ENCODE data around the gene RPIA. TPM values are rescaled to one million over a fixed set of nuclear protein-coding genes. Genes with fewer than 3 reads are reported as not detected.
A peak's percentile ranks its signal among the peaks of the same experiment; 100 is the strongest.
"Not testable (repeated sequence)": the region's sequence is repeated elsewhere in the genome, so short reads cannot be mapped to it uniquely, and the experiment has no call there.

RPIA gene
- total RNA-seq: 18.0 TPM
- long read RNA-seq, transcript RPIA-201 (9 exons, 1,848 nt): major isoform, 19 of 22 reads
- long read RNA-seq, partial matches to known transcripts: 2 of 22 reads
- long read RNA-seq, other reads (novel, unspliced or antisense): 1 of 22 reads

- Histone ChIP-seq H3K36me3 (no peaks in the 10 kb centered on the region), H3K4me3 (peak within 1 kb of the TSS; percentile 81), H3K9me3 (replicated peaks) (no peaks in the 10 kb centered on the region), H3K4me1 (peaks cover 56% of the 10 kb centered on the region), H3K27me3 (ENCODE audit: low read depth) (no peaks in the 10 kb centered on the region), H3K27ac (replicated peaks) (peak within 1 kb of the TSS; percentile 87)
- peak; percentile 99 for DNase-seq
- peak; percentile 82 for TF ChIP-seq CTCF (IDR thresholded peaks at IDR 0.05; ENCODE audit: borderline replicate concordance)
- intact Hi-C loops (cut with micrococcal nuclease): no loop called here
Measured at GRCh38 chr2:88691339-88692183, at the start of gene RPIA. Gene RPIA (plus strand): TSS chr2:88691673. CDS start chr2:88691699, 26 bp downstream.

- H3K4me3 ChIP-seq: no peak overlapping the region
- H3K27me3 ChIP-seq (ENCODE audit: low read depth): no peaks in the 10 kb centered on the region
- H3K4me1 ChIP-seq: no peaks in the 10 kb centered on the region
- DNase-seq: no peak
- intact Hi-C loops (cut with micrococcal nuclease): no loop called here
- no peak for TF ChIP-seq CTCF (IDR thresholded peaks at IDR 0.05; ENCODE audit: borderline replicate concordance)
- H3K36me3 ChIP-seq: no peaks in the 10 kb centered on the region
- H3K27ac ChIP-seq (replicated peaks): no peak overlapping the region
- peaks cover 3% of the 10 kb centered on the region for H3K9me3 ChIP-seq (replicated peaks)
Measured at GRCh38 chr2:88642278-88642677, 49.2 kb upstream of the RPIA start.

GRCh38 chr2:88645291-88645882, 46.1 kb upstream of the RPIA start:
- H3K4me1 ChIP-seq; intact Hi-C loops (cut with micrococcal nuclease); H3K4me3 ChIP-seq; H3K9me3 ChIP-seq (replicated peaks); H3K36me3 ChIP-seq; H3K27ac ChIP-seq (replicated peaks); H3K27me3 ChIP-seq (ENCODE audit: low read depth); DNase-seq: not testable (repeated sequence)

- Histone ChIP-seq H3K4me3 (no peak overlapping the region), H3K36me3 (no peaks in the 10 kb centered on the region), H3K27ac (replicated peaks) (no peak overlapping the region), H3K27me3 (ENCODE audit: low read depth) (no peaks in the 10 kb centered on the region), H3K9me3 (replicated peaks) (no peaks in the 10 kb centered on the region), H3K4me1 (no peaks in the 10 kb centered on the region)
- intact Hi-C loops (cut with micrococcal nuclease): no loop called here
- TF ChIP-seq CTCF (IDR thresholded peaks at IDR 0.05; ENCODE audit: borderline replicate concordance): no peak
- no peak for DNase-seq
Measured at GRCh38 chr2:88651646-88652045, 39.8 kb upstream of the RPIA start.

- Histone ChIP-seq H3K4me3 (no peak overlapping the region), H3K27me3 (ENCODE audit: low read depth) (no peaks in the 10 kb centered on the region), H3K36me3 (no peaks in the 10 kb centered on the region), H3K27ac (replicated peaks) (no peak overlapping the region), H3K9me3 (replicated peaks) (no peaks in the 10 kb centered on the region), H3K4me1 (peaks cover 18% of the 10 kb centered on the region)
- no peak for TF ChIP-seq CTCF (IDR thresholded peaks at IDR 0.05; ENCODE audit: borderline replicate concordance)
- intact Hi-C loops (cut with micrococcal nuclease): no loop called here
- DNase-seq: no peak
Measured at GRCh38 chr2:88654714-88655113, 36.8 kb upstream of the RPIA start.

- H3K4me1 ChIP-seq: peaks cover 23% of the 10 kb centered on the region
- H3K27me3 ChIP-seq (ENCODE audit: low read depth): no peaks in the 10 kb centered on the region
- H3K9me3 ChIP-seq (replicated peaks): no peaks in the 10 kb centered on the region
- DNase-seq: no peak
- no peak overlapping the region for H3K4me3 ChIP-seq
- intact Hi-C loops (cut with micrococcal nuclease): no loop called here
- no peak for TF ChIP-seq CTCF (IDR thresholded peaks at IDR 0.05; ENCODE audit: borderline replicate concordance)
- peak overlapping the region; percentile 85 for H3K27ac ChIP-seq (replicated peaks)
- H3K36me3 ChIP-seq: no peaks in the 10 kb centered on the region
Measured at GRCh38 chr2:88656690-88657089, 34.8 kb upstream of the RPIA start.

Data from left ventricle myocardium inferior (tissue), 1 donor.